DMS79 treated with DMSO at 0.1 percent for 48 hours (cell line): ENCODE data around the gene DIAPH3.

Source experiments
- DNase-seq: peaks from one replicate; lab custom pipeline; 2025; lab: John Stamatoyannopoulos, UW

Gene DIAPH3

DNA sequence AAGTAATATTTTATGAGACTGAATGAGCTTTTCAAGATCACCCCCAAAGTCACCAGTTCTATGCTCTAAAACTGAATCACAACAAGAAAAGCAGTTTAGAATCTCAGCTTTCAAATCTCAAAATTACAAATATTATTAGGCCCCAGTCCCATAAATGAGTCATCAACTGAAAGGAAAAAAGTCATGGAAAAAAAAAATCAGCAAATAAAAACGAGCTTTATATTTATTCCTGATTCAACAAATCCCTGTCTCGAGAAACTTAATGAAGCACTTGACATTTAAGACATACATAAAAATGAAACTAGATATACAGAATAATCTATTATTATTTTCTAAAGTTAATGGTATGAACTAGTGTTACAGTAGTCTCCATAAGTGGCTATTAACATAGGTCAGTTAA lies 203.0 kb downstream of the DIAPH3 start:
- no peak for DNase-seq

DNA sequence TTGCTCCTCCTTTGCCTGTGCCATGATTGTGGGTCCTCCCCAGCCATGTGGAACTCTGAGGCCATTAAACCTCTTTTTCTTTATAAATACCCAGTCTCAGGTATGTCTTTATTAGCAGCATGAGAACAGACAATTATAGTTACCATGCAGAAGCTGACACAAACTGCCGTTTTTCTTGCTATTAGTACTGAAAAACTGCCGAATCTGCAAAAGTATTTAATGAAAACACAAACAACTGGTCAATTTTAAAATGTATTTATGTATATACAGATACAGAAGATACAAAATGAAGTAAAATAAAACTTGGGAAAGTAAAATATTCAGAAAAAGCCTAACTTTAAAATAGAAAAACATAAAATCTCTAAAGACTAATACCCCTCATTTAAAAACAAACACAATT lies 206.3 kb downstream of the DIAPH3 start:
- no peak for DNase-seq

DNA sequence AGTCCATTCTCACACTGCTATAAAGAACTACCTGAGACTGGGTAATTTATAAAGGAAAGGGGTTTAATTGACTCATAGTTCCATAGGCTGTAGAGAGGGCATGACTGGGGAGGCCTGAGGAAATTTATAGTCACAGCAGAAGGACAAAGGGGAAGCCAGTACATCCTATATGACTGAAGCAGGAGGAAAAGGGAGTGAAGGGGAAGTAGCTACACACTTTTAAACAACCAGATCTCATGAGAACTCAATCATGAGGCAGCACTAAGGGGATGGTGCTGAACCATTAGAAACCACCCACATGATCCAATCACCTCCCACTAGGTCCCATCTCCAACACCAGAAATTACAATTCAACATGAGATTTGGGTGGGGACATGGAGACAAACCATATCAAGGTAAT lies 209.1 kb downstream of the DIAPH3 start:
- DNase-seq = no peak

DNA sequence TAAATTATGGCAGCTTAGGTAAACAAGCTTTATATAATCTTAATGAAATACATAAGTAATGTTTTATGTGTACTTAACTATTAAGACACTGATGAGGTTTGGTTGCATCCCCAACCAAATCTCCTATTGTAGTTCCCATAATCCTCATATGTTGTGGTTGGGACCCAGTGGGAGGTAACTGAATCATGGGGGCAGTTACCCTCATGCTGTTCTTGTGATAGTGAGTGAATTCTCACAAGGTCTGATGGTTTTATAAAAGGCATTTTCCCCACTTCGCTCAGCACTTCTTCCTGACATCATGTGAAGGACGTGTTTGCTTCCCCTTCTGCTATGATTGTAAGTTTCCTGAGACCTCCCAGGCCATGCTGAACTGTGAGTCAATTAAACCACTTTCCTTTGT lies 212.7 kb downstream of the DIAPH3 start:
- no peak for DNase-seq

DNA sequence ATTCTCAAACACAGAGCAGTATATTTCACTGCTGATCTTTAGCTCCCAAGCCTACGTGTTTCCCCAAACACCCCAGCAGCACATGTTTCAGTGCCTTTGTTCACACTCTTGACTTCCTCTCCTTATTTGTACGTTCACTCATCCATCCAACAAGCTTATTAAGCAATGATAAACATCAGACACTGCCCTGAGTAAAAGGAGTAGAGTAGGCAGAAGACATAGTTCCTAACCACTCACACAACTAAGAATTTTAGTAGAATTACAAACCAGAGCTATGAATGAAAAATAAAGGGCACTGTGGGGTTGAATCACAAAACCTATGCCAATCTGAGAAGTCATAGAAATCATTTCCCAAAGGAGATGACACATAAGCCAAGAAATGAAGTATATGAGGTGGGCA lies 213.5 kb downstream of the DIAPH3 start:
- DNase-seq = no peak

DNA sequence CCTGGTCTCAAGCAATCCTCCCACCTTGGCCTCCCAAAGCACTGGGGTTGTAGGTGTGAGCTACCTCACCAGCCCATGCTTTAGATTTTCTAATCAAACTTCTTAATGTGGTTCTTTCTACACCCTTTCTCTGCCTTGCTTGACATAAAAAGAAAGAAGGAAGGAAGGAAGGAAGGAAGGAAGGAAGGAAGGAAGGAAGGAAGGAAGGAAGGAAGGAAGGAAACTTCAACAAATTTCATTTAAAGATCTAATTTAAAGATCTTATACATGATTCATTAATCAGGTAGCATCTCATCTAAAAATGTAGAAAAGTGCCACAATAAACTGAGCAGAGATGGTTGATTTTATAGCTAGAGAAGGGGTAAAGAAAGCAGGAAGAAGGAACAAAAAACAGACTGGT lies 215.0 kb downstream of the DIAPH3 start:
- no peak for DNase-seq

DNA sequence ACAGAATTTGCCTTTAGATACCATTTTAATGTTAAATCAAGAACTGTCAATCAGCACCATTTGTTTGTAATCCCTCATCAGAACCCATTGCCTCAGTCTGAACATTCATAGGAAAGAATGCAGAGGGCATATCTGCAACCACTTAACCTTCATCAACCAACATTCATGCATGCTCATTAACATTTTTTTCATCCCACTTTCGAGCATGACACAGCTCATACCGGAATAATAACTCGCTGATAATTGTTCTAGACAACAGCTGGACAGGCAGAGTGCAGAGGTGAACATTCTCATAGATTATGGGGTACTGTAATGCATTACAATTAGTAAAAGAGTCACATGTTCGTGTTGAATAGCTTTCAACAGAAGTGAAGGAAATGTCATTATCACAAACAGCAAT lies 216.8 kb downstream of the DIAPH3 start:
- DNase-seq = no peak

DNA sequence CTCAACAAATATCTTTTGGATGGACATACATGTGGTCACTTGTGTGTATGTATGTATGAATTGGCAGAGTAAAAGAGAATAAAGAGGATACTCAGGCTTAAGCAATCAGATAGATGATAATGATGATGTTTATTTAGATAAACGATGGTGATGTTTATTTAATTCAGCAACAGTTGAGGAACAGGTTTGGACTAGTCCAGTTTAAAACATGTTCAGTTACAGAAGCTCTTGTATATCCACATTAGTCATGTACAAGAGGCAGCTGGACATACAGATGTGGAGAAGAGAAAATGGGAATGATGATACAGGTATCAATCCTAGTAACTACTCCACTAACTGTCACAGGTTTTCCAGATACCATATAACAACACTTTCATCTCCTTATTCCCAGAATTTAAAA lies 232.1 kb downstream of the DIAPH3 start:
- DNase-seq = no peak

DNA sequence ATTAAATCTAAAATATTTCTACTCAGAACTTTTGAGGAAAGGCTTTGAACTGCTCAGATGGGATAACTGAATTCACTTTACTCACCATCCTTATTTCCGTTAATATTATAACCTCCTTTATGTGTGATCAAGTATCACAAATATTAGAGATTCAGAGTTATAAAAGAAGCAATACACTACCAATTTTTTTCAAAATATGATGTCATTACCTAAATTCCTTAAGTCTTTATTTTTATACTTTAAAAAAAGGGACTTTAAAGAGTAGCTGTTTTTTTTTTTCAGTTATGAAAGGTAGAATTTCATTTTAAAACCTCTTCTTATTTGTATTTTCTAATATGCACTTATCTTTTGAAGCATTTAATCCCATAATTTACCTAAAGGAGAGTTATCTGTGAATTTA lies 239.5 kb downstream of the DIAPH3 start:
- no peak for DNase-seq

DNA sequence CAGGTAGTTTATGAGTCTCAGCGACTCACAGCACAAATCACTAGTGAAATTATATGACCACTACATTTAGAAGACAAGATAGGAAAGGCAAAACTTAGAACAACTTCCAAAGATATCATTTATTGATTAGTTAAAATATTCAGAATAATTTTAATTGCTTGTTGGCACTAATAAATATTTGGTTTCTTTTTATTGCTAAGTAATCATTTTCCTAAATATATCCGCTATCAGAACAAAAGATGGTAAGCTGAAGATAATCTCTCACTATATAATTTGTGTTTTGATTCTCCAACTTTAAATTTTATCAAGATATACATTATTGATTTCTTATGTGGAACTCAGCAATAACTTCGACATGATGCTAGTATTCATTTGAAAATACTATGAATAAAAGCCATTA lies 248.5 kb downstream of the DIAPH3 start:
- no peak for DNase-seq

DNA sequence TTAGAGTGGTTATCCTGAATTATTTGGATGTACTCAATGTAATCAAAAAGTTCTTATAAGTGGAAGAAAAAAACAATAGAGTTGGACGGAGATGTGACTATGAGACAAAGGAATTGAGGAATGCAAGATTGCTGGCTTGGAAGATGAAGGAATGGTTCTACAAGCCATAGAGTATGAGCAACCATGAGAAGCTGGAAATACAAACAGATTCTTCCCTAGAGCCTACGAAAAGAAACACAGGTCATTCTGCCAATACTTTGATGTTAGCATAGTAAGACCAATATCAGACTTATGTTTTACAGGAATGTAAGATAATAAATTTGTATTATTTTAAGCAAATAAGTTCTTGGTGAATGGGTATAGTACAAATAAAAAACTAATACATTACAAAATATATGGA lies 249.2 kb downstream of the DIAPH3 start:
- no peak for DNase-seq

DNA sequence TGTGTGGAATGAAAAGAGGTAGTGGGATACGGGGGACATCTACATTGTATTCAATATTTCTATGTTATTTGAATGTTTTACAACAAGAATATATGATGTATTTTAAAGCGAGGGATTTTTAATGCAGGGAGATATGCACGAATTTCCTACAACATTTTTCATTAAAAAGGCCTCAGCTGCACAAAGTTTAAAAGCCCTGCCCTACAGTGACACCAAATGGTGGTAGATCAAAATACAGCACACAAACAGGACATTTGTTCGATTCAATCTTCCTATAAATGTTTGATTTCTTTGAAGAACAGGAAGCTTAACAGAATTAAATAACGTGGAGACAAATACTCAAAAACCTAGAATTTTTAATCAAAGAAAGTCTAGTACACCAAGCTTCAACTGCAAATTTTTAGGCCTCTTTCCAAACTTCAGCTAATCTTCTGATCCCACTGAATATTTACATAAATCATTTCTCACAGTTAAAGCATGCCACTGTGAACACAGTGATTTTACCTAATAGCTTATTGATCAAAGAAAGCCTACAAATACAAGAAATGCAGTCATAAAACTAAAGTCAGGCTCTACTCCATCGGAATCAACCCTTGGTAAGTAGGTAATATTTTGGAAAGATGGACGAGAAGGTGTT lies 257.2 kb downstream of the DIAPH3 start:
- DNase-seq = no peak

DNA sequence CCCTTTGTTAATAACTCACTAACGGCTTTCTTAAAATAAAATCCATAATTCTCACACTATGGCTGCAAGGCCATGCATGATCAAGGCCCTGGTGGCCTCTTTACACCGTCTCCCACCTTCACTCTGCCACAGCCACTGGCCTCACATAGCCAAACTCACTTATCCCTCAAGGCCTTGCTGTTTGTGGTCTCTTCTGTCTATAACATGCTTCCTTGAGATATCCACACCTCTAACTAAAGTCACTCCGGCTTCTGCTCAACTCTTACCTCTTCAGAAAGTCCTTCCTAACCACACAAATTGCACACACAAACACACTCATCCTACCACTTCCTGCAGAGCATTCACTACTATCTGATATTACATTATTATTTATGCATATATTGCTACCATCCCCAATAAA lies 262.5 kb downstream of the DIAPH3 start:
- DNase-seq = no peak

DNA sequence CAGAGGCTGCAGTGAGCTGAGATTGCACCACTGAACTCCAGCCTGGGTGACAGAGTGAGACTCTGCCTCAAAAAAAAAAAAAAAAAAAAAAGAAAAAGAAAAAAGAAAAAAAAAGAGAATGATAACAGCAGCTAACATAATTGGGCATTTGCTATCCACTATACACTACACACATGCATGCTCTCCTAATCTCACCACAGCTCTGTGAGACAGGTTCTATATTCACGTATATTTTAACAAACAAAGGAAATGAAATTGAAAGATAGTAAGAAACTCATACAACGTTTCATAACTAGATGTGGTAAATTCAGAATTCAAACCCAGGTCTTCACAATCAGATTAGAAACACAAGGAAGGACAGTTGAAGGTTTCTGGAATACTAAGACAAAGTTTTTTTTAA lies 265.7 kb downstream of the DIAPH3 start:
- no peak for DNase-seq

DNA sequence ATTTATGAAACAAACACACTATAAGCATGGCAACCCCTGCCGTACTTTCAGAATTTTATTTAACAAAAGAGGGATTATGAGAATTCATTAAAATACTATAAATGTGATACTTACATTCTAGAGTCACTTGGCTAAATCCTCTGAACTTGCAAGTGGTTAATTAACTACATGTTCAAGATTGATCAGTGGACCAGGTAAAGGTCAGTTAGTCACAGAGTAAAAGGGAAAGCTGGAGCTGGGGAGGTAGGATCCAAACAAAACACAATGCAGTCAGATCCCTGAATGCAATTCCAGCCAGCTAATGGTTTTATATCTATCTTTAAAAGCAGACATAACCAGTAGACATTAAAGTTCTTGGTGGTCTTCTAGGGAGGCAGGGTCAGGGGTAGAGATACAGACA lies 270.5 kb downstream of the DIAPH3 start:
- no peak for DNase-seq

DNA sequence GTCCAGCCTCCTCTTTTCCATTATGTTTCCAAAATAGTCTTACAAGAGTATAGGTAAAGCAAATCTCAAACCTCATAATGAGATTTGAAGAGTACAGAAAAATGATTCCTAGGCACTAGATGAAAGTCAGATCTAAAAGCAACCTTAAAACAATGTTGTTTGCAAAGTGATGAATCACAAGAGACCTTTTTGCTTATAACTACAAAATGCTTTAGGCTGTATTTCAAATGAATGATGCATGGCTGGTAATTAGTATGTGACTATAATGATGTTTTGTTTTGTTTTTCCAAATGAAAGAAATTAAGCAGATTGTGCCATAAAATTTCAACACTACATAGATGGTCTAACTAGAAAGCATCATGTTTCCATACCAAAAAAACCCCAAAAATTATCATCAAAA lies 272.7 kb downstream of the DIAPH3 start:
- no peak for DNase-seq

DNA sequence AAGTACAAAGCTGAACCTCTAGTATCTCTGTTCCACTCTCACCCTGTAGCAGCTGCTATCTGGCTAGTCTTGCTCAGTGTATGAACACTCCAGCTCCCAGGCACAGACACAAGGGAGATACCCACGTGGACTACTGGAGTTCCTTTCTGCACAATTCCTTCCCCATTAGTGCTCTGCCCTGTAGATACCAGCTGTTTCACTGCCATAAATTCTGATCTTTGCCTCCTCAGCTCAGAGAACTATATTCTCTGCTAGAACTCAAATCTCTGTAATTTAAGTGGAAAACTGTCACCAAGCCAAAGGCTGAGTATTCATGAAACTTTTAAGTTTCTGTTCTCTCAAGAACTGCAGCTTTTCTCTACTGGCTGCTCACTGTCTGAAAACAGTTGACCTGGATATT lies 273.7 kb downstream of the DIAPH3 start:
- no peak for DNase-seq

DNA sequence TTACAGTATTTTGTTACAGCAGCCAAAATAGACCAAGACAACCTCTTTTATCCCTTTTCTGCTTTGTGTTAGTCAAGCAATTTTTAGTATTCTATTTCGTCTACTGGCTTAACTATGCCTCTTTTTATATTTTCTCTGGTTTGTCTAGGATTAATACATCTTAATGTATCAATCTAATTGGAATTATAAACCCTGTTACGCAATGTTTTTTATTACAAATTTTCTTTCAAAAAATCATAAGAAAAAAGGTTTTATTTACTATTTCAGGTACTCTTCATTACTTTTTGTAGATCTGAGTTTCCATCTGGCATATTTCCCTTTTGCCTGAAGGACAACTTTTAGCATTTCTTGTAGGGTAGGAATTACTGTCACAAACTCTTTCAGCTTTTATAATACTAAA lies 275.3 kb downstream of the DIAPH3 start:
- no peak for DNase-seq

DNA sequence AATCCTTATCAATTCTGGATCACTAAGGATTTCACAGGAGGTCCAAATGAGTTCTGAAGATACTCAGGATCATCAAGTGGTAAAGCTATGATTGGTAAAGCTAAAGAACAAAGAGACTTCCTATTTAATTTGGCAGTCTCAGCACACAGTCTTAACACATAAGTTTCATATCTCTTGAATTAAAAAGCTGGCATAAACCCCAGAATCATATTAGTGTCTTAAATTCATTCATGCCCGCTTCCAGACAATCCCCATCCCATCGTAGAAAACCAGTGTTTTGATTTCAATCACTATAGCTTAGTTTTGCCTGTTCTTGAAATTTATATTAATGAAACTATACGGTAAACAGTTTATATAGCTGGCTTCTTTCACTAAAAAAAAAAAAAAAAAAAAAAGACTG lies 278.7 kb downstream of the DIAPH3 start:
- no peak for DNase-seq

DNA sequence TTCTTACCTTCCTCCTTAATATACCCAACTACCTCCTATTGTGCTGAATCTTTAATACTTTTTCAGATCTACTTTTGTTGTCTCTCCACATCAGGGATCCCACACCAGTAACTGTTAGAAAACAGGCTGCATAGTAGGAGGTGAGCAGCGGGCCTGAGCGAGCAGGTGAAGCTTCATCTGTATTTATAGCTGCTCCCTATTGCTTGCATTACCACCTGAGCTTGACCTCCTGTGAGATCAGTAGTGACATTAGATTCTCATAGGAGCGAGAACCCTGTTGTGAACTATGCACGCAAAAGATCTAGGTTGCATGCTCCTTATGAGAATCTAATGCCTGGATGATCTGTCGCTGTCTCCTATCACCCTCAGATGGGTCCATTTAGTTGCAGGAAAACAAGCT lies 279.8 kb downstream of the DIAPH3 start:
- DNase-seq = no peak

DNA sequence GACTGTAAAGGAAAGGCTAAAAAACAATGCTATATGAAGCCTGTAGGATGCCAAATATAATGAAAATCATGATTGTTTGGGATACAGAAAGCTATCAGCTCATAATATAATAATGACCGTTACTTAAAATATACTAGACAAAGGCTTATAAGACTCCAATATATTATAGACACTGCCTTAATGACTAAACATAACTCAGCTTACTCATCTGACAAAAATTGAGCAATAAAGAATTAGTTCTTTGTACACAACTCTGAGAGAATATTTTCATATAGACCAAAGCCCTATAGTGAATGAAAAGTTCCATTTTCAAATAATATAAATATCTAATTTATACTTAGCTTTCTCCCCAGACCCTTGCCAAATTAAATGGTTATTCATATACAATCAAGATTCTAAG lies 283.3 kb downstream of the DIAPH3 start:
- no peak for DNase-seq

DNA sequence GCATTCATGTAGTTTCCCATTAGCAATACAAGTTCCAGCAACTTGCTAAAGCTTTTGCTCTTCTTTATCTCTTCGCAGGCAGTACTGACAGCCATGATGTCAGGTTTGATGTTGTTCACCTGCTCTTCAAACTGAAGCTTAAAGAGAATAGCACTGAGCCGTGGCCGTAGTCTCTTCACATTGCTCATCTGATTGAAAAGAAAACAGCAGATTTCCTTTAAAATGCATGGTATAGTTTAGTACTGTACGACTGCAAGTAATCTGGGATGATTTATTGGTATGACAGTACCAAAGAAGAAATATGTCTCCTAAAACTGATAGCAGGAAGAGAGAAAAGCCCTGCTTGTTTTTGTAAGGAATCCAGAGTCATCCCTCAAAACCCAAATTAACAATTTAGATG lies 284.4 kb downstream of the DIAPH3 start:
- no peak for DNase-seq

DNA sequence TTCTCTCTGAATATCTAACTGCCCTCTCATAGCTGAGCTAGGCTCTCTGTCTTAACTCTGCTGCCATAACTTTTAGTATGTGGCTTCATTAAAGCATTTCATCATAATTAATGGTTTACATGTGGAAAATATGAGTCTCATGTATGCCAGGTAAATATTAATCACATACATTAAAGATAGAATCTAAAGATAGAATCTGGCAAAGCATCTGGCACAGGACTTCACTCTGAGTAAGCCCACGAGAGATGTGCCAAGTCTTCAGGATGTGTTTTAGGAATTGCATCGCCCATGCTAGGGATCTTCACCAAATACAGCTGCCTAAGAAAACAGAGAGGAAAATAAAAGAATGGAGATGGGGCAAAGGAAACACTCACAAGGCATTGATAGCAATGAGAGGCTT lies 285.8 kb downstream of the DIAPH3 start:
- no peak for DNase-seq

DNA sequence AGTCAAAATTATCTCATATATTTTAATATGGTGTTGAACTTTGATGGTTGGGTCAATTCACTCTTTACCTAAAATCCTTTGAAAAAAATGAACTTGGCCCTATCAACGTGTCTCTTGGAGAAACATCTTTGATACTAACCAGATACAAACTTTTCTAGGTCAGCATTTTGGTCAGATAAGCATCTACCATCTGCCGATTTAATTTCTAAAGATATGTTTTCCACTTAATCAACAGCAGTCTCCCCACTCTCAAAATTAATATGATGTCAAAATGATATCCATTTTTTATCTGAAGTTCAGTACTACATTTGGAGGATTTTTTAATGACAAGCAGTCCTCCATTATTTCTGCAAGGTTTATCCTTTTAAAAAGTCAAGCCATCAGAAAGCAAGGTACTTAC lies 288.8 kb downstream of the DIAPH3 start:
- no peak for DNase-seq

DNA sequence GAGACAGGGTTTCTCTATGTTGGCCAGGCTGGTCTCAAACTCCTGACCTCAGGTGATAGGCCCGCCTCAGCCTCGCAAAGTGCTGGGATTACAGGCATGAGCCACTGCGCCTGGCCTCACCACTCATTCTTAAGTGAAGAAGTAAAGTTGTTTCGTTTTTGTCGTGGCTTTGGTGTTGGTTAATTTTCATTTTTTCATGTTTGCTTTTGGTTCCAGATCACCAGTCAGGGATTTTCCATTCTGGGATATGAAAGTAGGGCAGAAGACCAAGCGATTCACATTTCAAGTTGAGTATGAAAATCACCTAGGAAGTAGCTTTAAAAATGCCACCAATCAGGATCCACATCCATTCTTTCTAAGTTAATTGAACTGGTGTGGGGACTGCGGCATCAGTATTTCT lies 289.9 kb downstream of the DIAPH3 start:
- no peak for DNase-seq
